ENCODE measurements around the gene WHRN.

WHRN gene

DNA sequence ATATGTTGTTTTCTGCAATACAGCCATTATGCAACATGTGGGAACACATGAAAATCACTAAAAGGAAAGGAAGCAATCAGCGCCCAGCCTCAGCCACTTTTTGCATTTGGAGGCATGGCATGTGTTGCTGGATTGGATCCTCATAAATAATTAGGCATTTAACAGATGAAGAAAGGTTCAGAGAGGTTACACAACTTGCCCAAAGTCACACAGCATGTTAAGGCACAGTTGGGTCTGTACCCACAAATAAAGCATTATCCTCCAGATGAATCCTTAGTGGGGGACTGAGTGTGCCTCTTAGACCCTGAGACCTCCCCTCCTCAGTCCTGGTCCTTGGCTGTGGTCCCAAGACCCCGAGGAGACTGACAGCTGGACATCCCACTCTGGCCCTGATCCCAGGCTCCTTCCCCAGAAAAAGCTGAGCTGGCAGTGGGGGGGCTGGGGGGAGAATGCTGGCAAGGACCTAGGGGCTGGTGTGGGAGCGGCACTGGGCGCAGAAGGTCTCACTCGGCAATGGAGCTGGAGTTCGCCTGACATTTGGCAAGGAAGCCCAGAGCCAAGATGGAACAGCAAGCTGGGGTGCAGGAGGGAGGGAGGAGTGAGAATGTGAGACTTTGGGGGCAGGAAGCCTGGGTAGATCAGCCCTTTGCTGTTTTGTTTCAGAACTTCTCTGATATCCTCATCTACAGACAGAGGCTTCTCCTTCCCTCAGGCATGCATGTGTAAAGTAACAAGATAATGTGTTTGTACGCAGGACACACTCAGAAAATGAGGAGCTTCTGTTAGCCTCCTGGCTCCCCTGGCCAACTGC, 110.5 kb downstream of the WHRN start:
- no peak overlapping the region for H3K4me3 ChIP-seq (replicated peaks; ENCODE audit: low read depth, low read length)
- TF ChIP-seq, protein P1, sequence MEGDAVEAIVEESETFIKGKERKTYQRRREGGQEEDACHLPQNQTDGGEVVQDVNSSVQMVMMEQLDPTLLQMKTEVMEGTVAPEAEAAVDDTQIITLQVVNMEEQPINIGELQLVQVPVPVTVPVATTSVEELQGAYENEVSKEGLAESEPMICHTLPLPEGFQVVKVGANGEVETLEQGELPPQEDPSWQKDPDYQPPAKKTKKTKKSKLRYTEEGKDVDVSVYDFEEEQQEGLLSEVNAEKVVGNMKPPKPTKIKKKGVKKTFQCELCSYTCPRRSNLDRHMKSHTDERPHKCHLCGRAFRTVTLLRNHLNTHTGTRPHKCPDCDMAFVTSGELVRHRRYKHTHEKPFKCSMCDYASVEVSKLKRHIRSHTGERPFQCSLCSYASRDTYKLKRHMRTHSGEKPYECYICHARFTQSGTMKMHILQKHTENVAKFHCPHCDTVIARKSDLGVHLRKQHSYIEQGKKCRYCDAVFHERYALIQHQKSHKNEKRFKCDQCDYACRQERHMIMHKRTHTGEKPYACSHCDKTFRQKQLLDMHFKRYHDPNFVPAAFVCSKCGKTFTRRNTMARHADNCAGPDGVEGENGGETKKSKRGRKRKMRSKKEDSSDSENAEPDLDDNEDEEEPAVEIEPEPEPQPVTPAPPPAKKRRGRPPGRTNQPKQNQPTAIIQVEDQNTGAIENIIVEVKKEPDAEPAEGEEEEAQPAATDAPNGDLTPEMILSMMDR (IDR thresholded peaks at IDR 0.05; ENCODE audit: low read length, missing control alignments): no peak
- no peak for DNase-seq (ENCODE audit: low read depth)

DNA sequence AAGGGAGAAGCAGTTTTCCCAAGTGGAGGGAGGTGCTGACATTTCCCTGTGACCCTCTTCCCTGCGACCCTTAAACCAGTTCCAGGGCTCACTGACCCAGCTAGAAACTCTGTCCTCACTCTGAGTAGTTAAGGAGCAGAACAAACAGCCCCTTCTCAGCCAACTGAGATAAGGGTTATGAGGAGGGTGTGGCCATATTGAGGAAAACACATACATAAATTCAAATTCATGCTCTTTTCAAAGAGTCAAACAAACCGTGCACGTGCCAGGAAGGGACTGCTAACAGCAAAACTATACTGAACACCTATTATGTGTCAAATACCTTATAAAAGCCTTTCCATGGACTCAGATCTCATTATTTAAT, 112.5 kb downstream of the WHRN start:
- no peak overlapping the region for H3K4me3 ChIP-seq (replicated peaks; ENCODE audit: low read depth, low read length)
- no peak for DNase-seq (ENCODE audit: low read depth)
- TF ChIP-seq, protein P1 (IDR thresholded peaks at IDR 0.05; ENCODE audit: low read length, missing control alignments): no peak

DNA sequence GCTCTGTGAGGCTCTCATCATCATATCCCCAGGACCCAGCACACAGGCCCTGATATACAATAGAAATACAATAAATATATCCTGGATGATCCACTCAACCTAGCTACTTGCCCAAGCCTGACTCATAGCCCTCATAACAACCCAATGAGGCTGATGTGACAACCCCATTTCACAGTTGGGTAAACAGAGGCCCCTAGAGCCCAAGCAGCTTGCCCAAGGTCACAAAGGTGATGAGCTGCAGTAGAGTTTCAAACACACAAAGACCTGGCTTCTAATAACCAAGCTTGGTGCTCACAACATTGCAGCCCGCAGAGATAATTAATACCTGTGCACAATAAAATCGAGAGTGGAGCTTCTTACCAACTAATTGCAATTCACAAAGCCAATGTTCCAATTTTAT, 114.3 kb downstream of the WHRN start:
- TF ChIP-seq, protein P1 (IDR thresholded peaks at IDR 0.05; ENCODE audit: low read length, missing control alignments): no peak
- no peak for DNase-seq (ENCODE audit: low read depth)
- no peak overlapping the region for H3K4me3 ChIP-seq (replicated peaks; ENCODE audit: low read depth, low read length)

DNA sequence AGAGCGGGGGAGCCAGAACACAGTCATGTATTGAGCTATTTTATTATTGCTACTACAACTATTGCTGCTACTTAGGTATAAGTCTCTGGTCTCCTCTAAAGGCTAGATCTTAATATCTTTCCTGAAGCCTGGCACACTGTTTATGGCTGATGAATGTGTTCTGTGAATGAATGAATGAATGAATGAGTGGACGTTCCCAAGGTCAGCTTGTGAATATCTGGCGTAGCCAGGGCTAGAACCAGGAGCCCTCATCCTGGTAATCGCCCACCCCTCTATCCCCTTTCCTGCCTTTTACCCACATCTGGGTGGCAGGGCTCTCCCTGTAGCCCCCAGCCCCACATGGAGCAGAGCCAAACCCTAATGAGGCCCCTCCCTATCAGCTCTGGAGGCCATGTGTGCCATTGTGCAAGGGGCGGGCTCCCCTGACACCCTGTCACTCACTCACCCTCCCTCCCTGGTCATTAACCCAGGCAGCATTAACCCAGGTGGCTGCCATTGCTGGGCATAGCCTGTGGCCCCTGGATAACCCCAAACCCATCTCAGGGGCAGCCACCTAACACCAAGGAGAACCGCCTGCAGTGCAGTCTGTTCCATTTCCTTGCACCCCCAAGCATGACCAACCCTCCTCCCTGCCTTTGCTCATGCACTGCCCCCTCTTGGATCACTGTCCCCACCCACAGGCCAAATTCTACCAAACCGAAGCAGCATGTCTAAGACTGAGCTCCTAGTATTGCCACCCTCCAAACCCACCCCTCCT, 115.5 kb downstream of the WHRN start:
- no peak overlapping the region for H3K4me3 ChIP-seq (replicated peaks; ENCODE audit: low read depth, low read length)

DNA sequence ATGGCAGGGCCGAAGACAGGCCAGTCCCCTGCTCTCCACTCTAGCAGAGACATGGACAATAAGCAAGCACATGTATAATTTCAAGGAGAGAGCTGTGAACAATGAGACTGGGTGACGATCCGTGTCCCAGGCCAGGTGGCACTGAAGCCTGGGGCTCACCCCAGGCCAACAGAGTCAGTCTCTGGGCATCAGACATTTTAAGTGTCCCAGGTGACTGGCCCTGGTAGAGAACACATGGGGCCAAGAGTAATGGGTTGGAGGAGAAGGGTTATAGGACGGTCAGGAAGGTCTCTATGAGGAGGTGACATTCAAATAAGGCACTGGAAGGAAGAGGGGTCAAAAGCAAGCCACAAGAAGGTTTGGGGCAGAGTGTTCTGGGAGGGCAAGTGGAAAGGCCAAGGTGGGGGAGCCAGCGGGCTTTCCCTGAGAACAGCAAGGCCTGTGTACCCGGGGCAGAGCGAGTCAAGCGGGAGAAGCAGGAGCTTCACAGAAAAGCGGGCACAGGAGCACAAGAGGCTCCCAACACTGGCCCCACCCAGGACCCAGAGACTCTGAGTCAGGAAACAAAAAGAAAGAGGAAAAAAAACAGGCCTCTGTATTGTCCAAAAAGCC, 116.4 kb downstream of the WHRN start:
- no peak overlapping the region for H3K4me3 ChIP-seq (replicated peaks; ENCODE audit: low read depth, low read length)
- no peak for DNase-seq (ENCODE audit: low read depth)
- TF ChIP-seq, protein P1 (IDR thresholded peaks at IDR 0.05; ENCODE audit: low read length, missing control alignments): no peak

More for the DNA sequence above, 115.5 kb downstream of the WHRN start:
- TF ChIP-seq, protein P1 (IDR thresholded peaks at IDR 0.05; ENCODE audit: low read length, missing control alignments): no peak
- no peak for DNase-seq (ENCODE audit: low read depth)

DNA sequence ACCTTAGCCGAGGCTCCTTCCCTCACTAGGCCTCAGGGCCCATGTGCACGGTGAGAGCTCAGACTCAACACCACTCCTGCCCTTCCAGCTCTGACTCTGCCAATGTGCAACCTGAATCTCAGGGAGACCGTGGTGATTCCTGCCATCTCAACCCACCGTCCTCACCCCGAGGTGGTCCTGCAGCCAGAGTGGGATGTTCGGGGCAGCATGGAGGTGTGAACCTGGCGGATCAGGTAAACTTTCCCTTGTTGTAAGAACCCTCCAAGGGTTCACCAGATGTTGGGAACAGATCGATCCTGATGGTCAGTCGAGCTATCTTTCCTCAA, 117.0 kb downstream of the WHRN start:
- TF ChIP-seq, protein P1 (IDR thresholded peaks at IDR 0.05; ENCODE audit: low read length, missing control alignments): no peak
- peak overlapping the region; percentile 64 for H3K4me3 ChIP-seq (replicated peaks; ENCODE audit: low read depth, low read length)
- no peak for DNase-seq (ENCODE audit: low read depth)
